Neural cell (in vitro differentiated cells): Measurements from ENCODE around the gene CNN1. TPM values are rescaled to one million over a fixed set of nuclear protein-coding genes. Genes with fewer than 3 reads are reported as not detected.

Experiments
- H2AFZ ChIP-seq: fragments of 200-600, 300-800 bp; sonication (generic), shearing (Covaris generic); 2 replicates; pipeline ENCODE4 v1.6.0; 2014; ENCODE audit warnings: low read depth, mild to moderate bottlenecking, antibody characterized with exemption, low read length, moderate library complexity
- H3F3A ChIP-seq: fragments of 200-600 bp; shearing (Covaris generic); 2 replicates; pipeline ENCODE4 v1.6.1; 2016; ENCODE audit warnings: mild to moderate bottlenecking, moderate library complexity, mixed read lengths, antibody characterized with exemption, low read length; ENCODE audit not compliant: insufficient read depth, poor library complexity, severe bottlenecking
- H3K27ac ChIP-seq: fragments of 200-600, 300-800 bp; sonication (generic), shearing (Covaris generic); 2 replicates; pipeline ENCODE4 v1.5.1; 2014; ENCODE audit warnings: mild to moderate bottlenecking, low read length, moderate library complexity
- H3K27me3 ChIP-seq: fragments of 300-800, 200-600 bp; sonication (generic), shearing (Covaris generic); 2 replicates; pipeline ENCODE4 v1.6.0; 2014; ENCODE audit warnings: mild to moderate bottlenecking, low read depth, low read length, moderate library complexity; ENCODE audit not compliant: insufficient read depth
- H3K36me3 ChIP-seq: fragments of 300-800, 200-600 bp; sonication (generic), shearing (Covaris generic); 2 replicates; pipeline ENCODE4 v1.5.1; 2014; ENCODE audit warnings: mild to moderate bottlenecking, antibody characterized with exemption, low read length, moderate library complexity; ENCODE audit not compliant: insufficient read depth
- H3K4me2 ChIP-seq: fragments of 300-800, 200-600 bp; sonication (generic), shearing (Covaris generic); 2 replicates; pipeline ENCODE4 v1.6.0; 2014; ENCODE audit warnings: mild to moderate bottlenecking, low read length
- H3K4me3 ChIP-seq: fragments of 300-800, 200-600 bp; sonication (generic), shearing (Covaris generic); 2 replicates; pipeline ENCODE4 v1.5.1; 2014; ENCODE audit warnings: mild to moderate bottlenecking, low read length, moderate library complexity
- H3K79me2 ChIP-seq: fragments of 200-600 bp; shearing (Covaris generic); replicated peaks from 2 replicates; pipeline ENCODE4 v1.6.0; 2014; ENCODE audit warnings: mild to moderate bottlenecking, low read length, moderate library complexity; ENCODE audit not compliant: insufficient read depth
- H3K9ac ChIP-seq: fragments of 300-800, 200-600 bp; sonication (generic), shearing (Covaris generic); 2 replicates; pipeline ENCODE4 v1.6.1; 2016; ENCODE audit warnings: mild to moderate bottlenecking, low read length, mixed read lengths
- H3K9me2 ChIP-seq: fragments of 200-600 bp; shearing (Covaris generic); 2 replicates; pipeline ENCODE4 v1.6.1; 2016; ENCODE audit warnings: mild to moderate bottlenecking, low read length, mixed read lengths; ENCODE audit not compliant: insufficient read depth
- H3K9me3 ChIP-seq: fragments of 200-600, 300-800 bp; sonication (generic), shearing (Covaris generic); 2 replicates; pipeline ENCODE4 v1.6.1; 2016; ENCODE audit warnings: mild to moderate bottlenecking, mixed run types, low read length, moderate library complexity, mixed read lengths
- H4K20me1 ChIP-seq: fragments of 200-600 bp; shearing (Covaris generic); 2 replicates; pipeline ENCODE4 v1.6.1; 2016; ENCODE audit warnings: mild to moderate bottlenecking, mixed run types; ENCODE audit not compliant: insufficient read depth
- EP300 ChIP-seq: fragments of 450-650 bp; conservative IDR thresholded peaks from 2 replicates; pipeline ENCODE4 v1.6.1; 2014; ENCODE audit warnings: antibody characterized with exemption, mild to moderate bottlenecking, moderate library complexity; ENCODE audit not compliant: poor library complexity, severe bottlenecking
- EZH2 ChIP-seq: fragments of 200-600, 300-800 bp; shearing (Covaris generic), sonication (generic); IDR thresholded peaks from 2 replicates; pipeline ENCODE4 v1.6.1; 2014; ENCODE audit warnings: antibody characterized with exemption, low read length, borderline replicate concordance, mild to moderate bottlenecking; ENCODE audit not compliant: insufficient read depth, poor library complexity, severe bottlenecking
- MXI1 ChIP-seq: fragments of 450-650 bp; conservative IDR thresholded peaks from 2 replicates; pipeline ENCODE4 v1.6.1; 2014; ENCODE audit warnings: antibody characterized with exemption, mild to moderate bottlenecking; ENCODE audit not compliant: poor library complexity, severe bottlenecking
- POLR2AphosphoS5 ChIP-seq: IDR thresholded peaks from 2 replicates; pipeline ENCODE4 v1.6.1; 2012
- RAD21 ChIP-seq: fragments of 450-650 bp; conservative IDR thresholded peaks from 2 replicates; pipeline ENCODE4 v1.6.1; 2014; ENCODE audit warnings: antibody characterized with exemption, mild to moderate bottlenecking, moderate library complexity
- SMC3 ChIP-seq: fragments of 450-650 bp; conservative IDR thresholded peaks from 2 replicates; pipeline ENCODE4 v1.6.1; 2014; ENCODE audit warnings: antibody characterized with exemption, mild to moderate bottlenecking, moderate library complexity; ENCODE audit not compliant: poor library complexity
- TAF1 ChIP-seq: IDR thresholded peaks from 2 replicates; pipeline ENCODE4 v1.6.1; 2012; ENCODE audit warnings: low read depth
- polyA plus RNA-seq: library from polyadenylated mRNA; depleted of rRNA; stranded (reverse); fragments of >200 nt; gene quantifications from 2 replicates; pipeline ENCODE4 v1.2.3, GENCODE V29; 2014
- TF ChIP-seq, protein P1 (sequence below): fragments of 450-650 bp; IDR thresholded peaks from 2 replicates; pipeline ENCODE4 v1.5.1; 2014; ENCODE audit warnings: antibody characterized with exemption, mild to moderate bottlenecking, moderate library complexity; ENCODE audit not compliant: poor library complexity, severe bottlenecking
- TF ChIP-seq, protein P2 (sequence below): IDR thresholded peaks from 2 replicates; pipeline ENCODE4 v1.6.1; 2012; ENCODE audit warnings: borderline replicate concordance

CNN1 gene
- polyA plus RNA-seq, 1 donor from 2014 or later = not detected

- no peak overlapping the region for H3K4me3 ChIP-seq
- no peak overlapping the region for H2AFZ ChIP-seq
- no peaks in the 10 kb centered on the region for H4K20me1 ChIP-seq
- no peak overlapping the region for H3K27ac ChIP-seq
- H3K36me3 ChIP-seq = no peaks in the 10 kb centered on the region
- no peaks in the 10 kb centered on the region for H3K9me3 ChIP-seq
- H3K9ac ChIP-seq = no peak overlapping the region
- no peaks in the 10 kb centered on the region for H3K9me2 ChIP-seq
- no peaks in the 10 kb centered on the region for H3K79me2 ChIP-seq
- no peaks in the 10 kb centered on the region for H3F3A ChIP-seq
- H3K27me3 ChIP-seq = no peaks in the 10 kb centered on the region
- H3K4me2 ChIP-seq = no peak overlapping the region
- TF ChIP-seq SMC3 = no peak
- TF ChIP-seq, protein P1, sequence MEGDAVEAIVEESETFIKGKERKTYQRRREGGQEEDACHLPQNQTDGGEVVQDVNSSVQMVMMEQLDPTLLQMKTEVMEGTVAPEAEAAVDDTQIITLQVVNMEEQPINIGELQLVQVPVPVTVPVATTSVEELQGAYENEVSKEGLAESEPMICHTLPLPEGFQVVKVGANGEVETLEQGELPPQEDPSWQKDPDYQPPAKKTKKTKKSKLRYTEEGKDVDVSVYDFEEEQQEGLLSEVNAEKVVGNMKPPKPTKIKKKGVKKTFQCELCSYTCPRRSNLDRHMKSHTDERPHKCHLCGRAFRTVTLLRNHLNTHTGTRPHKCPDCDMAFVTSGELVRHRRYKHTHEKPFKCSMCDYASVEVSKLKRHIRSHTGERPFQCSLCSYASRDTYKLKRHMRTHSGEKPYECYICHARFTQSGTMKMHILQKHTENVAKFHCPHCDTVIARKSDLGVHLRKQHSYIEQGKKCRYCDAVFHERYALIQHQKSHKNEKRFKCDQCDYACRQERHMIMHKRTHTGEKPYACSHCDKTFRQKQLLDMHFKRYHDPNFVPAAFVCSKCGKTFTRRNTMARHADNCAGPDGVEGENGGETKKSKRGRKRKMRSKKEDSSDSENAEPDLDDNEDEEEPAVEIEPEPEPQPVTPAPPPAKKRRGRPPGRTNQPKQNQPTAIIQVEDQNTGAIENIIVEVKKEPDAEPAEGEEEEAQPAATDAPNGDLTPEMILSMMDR = no peak
- TF ChIP-seq, protein P2, sequence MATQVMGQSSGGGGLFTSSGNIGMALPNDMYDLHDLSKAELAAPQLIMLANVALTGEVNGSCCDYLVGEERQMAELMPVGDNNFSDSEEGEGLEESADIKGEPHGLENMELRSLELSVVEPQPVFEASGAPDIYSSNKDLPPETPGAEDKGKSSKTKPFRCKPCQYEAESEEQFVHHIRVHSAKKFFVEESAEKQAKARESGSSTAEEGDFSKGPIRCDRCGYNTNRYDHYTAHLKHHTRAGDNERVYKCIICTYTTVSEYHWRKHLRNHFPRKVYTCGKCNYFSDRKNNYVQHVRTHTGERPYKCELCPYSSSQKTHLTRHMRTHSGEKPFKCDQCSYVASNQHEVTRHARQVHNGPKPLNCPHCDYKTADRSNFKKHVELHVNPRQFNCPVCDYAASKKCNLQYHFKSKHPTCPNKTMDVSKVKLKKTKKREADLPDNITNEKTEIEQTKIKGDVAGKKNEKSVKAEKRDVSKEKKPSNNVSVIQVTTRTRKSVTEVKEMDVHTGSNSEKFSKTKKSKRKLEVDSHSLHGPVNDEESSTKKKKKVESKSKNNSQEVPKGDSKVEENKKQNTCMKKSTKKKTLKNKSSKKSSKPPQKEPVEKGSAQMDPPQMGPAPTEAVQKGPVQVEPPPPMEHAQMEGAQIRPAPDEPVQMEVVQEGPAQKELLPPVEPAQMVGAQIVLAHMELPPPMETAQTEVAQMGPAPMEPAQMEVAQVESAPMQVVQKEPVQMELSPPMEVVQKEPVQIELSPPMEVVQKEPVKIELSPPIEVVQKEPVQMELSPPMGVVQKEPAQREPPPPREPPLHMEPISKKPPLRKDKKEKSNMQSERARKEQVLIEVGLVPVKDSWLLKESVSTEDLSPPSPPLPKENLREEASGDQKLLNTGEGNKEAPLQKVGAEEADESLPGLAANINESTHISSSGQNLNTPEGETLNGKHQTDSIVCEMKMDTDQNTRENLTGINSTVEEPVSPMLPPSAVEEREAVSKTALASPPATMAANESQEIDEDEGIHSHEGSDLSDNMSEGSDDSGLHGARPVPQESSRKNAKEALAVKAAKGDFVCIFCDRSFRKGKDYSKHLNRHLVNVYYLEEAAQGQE = no peak
- TF ChIP-seq EP300 = no peak
- no peak for TF ChIP-seq POLR2AphosphoS5
- no peak for TF ChIP-seq MXI1
- no peak for TF ChIP-seq TAF1
- no peak for TF ChIP-seq RAD21
These were observed 28.2 kb upstream of the CNN1 start for GRCh38 chr19:11510444-11510843.

DNA sequence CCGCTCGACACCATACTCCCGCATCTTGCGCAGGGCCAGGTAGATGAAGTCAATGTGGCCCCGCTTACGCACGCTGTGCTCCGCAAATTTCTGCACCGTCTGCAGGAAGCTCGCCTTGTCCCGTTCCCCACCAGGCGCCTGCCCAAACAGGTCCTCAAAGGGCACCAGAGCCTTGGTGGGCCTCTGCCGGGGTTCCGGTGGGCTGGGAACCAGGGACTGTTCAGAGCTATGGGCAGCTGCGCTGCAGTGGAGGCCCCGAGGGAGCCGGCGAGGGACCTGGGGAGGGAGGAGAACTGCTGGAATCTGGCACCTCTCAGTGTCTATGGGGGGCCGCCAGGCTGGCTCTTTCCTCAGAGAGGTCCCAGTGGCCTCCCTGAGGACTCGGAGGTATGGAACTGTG lies 24.7 kb upstream of the CNN1 start:
- Histone ChIP-seq H3K9ac (no peak overlapping the region), H3K9me2 (no peaks in the 10 kb centered on the region), H3K4me2 (no peak overlapping the region), H3K27me3 (no peaks in the 10 kb centered on the region), H2AFZ (no peak overlapping the region), H4K20me1 (no peaks in the 10 kb centered on the region), H3F3A (no peaks in the 10 kb centered on the region), H3K9me3 (no peaks in the 10 kb centered on the region), H3K27ac (no peak overlapping the region), H3K79me2 (no peaks in the 10 kb centered on the region), H3K36me3 (no peaks in the 10 kb centered on the region), H3K4me3 (no peak overlapping the region)
- TF ChIP-seq, protein P2 = no peak
- TF ChIP-seq, protein P1 = no peak
- TF ChIP-seq EP300 (no peak), RAD21 (no peak), TAF1 (no peak), SMC3 (no peak), MXI1 (no peak), EZH2 (no peak), POLR2AphosphoS5 (no peak)
